Spleen (tissue), 11 donors: ENCODE data around the gene GABRB1. TPM values are rescaled to one million over a fixed set of nuclear protein-coding genes. Genes with fewer than 3 reads are reported as not detected.

ENCODE experiments used
- DNase-seq: peaks from one replicate; pipeline ENCODE4 v3.0.0-alpha.2; 2020
- H3K27ac ChIP-seq, 8 donors: fragments of 200-600 bp; sonication (generic) in 7 of 8; 1 replicate in 4 of 8; 2 replicates in 4 of 8; pipeline versions ENCODE4 v1.5.0 to v1.8.0; 2016 to 2021; ENCODE audit warnings: inconsistent platforms in 4 of 8, mild to moderate bottlenecking in 4 of 8, moderate library complexity in 1 of 8
- H3K27me3 ChIP-seq, 7 donors: fragments of 200-600 bp; sonication (generic) in 6 of 7; replicated peaks in 1 of 7; 1 replicate in 4 of 7; 2 replicates in 3 of 7; pipeline versions ENCODE4 v1.5.0 to v1.8.0; 2016 to 2021; ENCODE audit warnings: inconsistent platforms in 3 of 7, mild to moderate bottlenecking in 1 of 7
- H3K36me3 ChIP-seq, 6 donors: fragments of 200-600 bp; sonication (generic) in 5 of 6; 1 replicate in 4 of 6; 2 replicates in 2 of 6; pipeline versions ENCODE4 v1.5.0 to v1.8.0; 2016 to 2021; ENCODE audit warnings: inconsistent platforms in 2 of 6
- H3K4me1 ChIP-seq, 6 donors: fragments of 200-600 bp; sonication (generic) in 5 of 6; 1 replicate in 3 of 6; 2 replicates in 3 of 6; pipeline versions ENCODE4 v1.5.0 to v1.8.0; 2016 to 2021; ENCODE audit warnings: inconsistent platforms in 3 of 6
- H3K4me3 ChIP-seq, 8 donors: fragments of 200-600 bp; sonication (generic) in 7 of 8; 1 replicate in 4 of 8; 2 replicates in 4 of 8; pipeline versions ENCODE4 v1.5.0 to v1.8.0; 2016 to 2021; ENCODE audit warnings: inconsistent platforms in 4 of 8, mild to moderate bottlenecking in 4 of 8, moderate library complexity in 2 of 8
- H3K9me3 ChIP-seq, 8 donors: fragments of 200-600 bp; sonication (generic) in 7 of 8; 1 replicate in 4 of 8; 2 replicates in 4 of 8; pipeline versions ENCODE4 v1.5.0 to v1.8.0; 2016 to 2021; ENCODE audit warnings: inconsistent platforms in 4 of 8
- POLR2A ChIP-seq, 3 donors: fragments of 450-650 bp; IDR thresholded peaks; one replicate each; pipeline ENCODE4 v1.5.1; 2017; ENCODE audit warnings: antibody characterized with exemption in 3 of 3, mild to moderate bottlenecking in 1 of 3
- POLR2AphosphoS5 ChIP-seq, 3 donors: sonication (generic); formaldehyde crosslinking; IDR thresholded peaks; one replicate each; pipeline ENCODE4 v1.5.1; 2017; ENCODE audit warnings: antibody characterized with exemption in 3 of 3
- WGBS, 5 donors: extraction: QIAGEN DNeasy Blood & Tissue Kit in 3 of 5; methylation state at CpG; one replicate each; pipeline versions ENCODE4 v1.1.5 to v1.1.7; 2013 to 2018; 5-methylcytosine and 5-hydroxymethylcytosine counted together
- intact Hi-C: fragments of 100-400 bp; cut with DNase I; formaldehyde crosslinking; loops from one replicate; pipeline ENCODE4 v1.15.0; 2023; ENCODE audit warnings: low total_unique reads
- polyA plus RNA-seq, 3 donors: library from polyadenylated mRNA; stranded (reverse); fragments of 200-250 nt; gene quantifications; one replicate each; pipeline ENCODE4 v1.2.1, GENCODE V29; 2013
- total RNA-seq, 7 donors: library from RNA; depleted of rRNA in 3 of 7; stranded (reverse); fragments of >200 nt in 3 of 7; fragmentation: NEBNext Ultra II Directional in 4 of 7; extraction: Animal tissue kit (Norgen Biotek cat#: 25700) in 4 of 7; gene quantifications; one replicate each; pipeline versions ENCODE4 v1.1.0 to v1.2.1, GENCODE V29; 2016 to 2021
- TF ChIP-seq, protein P1 (sequence below), 11 experiments: fragments of 200-600 bp in 7 of 11; fragments of 450-650 bp in 4 of 11; sonication (generic) in 4 of 11; IDR thresholded peaks in 8 of 11; conservative IDR thresholded peaks in 3 of 11; 1 replicate in 7 of 11; 2 replicates in 4 of 11; pipeline versions ENCODE4 v1.4.0 to v1.8.0; 2016 to 2021; ENCODE audit warnings: antibody characterized with exemption in 11 of 11, inconsistent platforms in 4 of 11, mild to moderate bottlenecking in 1 of 11
- donor health status: healthy with polysubstance abuse.
- donor health status: DM: no; HTN: no; CAD: no; lungs with moderate emphysema.
- donor health status: DM: no; HTN: no; CAD: no.
- donor health status: Bipolar disorder and iron deficiency.
- donor health status: healthy.
- donor health status: DM: no; HTN: no; CAD: no.
- donor health status: DM: yes; HTN: yes; CAD: no.

Gene GABRB1
- total and polyA plus RNA-seq, 10 donors, result not detected

DNA sequence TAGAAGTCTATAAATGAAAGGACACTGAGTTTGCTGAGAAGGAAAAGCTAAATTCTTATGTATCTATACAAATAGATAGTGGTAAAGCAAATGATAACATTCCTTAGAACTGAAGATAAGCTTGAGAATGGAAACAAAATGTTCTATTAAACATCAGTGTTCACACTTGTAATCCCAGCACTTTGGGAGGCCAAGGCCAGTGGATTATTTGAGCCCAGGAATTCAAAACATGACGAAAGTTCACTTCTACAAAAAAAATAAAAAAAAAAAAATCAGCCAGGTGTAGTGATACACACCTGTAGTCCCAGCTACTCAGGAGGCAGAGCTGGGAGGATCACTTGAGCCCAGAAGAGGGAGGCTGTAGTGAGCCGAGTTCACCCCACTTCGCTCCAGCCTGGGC lies 232.4 kb downstream of the GABRB1 start:
- no peaks in the 10 kb centered on the region for H3K9me3 ChIP-seq
- no peak overlapping the region for H3K27ac ChIP-seq
- no peaks in the 10 kb centered on the region for H3K36me3 ChIP-seq
- H3K4me1 ChIP-seq, result no peaks in the 10 kb centered on the region
- WGBS, 5 donors, result 87 to 97% (median 90%) methylated on average over 3 of the region's 3 CpGs
- no peak for DNase-seq
- H3K4me3 ChIP-seq, result no peak overlapping the region
- no peaks in the 10 kb centered on the region for H3K27me3 ChIP-seq
- TF ChIP-seq POLR2A (IDR thresholded peaks at IDR 0.05), result no peak
- no peak for TF ChIP-seq POLR2AphosphoS5 (IDR thresholded peaks at IDR 0.05)
- TF ChIP-seq, protein P1, sequence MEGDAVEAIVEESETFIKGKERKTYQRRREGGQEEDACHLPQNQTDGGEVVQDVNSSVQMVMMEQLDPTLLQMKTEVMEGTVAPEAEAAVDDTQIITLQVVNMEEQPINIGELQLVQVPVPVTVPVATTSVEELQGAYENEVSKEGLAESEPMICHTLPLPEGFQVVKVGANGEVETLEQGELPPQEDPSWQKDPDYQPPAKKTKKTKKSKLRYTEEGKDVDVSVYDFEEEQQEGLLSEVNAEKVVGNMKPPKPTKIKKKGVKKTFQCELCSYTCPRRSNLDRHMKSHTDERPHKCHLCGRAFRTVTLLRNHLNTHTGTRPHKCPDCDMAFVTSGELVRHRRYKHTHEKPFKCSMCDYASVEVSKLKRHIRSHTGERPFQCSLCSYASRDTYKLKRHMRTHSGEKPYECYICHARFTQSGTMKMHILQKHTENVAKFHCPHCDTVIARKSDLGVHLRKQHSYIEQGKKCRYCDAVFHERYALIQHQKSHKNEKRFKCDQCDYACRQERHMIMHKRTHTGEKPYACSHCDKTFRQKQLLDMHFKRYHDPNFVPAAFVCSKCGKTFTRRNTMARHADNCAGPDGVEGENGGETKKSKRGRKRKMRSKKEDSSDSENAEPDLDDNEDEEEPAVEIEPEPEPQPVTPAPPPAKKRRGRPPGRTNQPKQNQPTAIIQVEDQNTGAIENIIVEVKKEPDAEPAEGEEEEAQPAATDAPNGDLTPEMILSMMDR (IDR thresholded peaks at IDR 0.05 in 8 of 11, conservative IDR thresholded peaks at IDR 0.05 in 3 of 11), result no peak
- intact Hi-C loops, result no loop called here

GRCh38 chr4:47270201-47270888 lies 239.0 kb downstream of the GABRB1 start:
- Histone ChIP-seq H3K4me1 (no peaks in the 10 kb centered on the region), H3K27me3 (no peaks in the 10 kb centered on the region), H3K27ac (no peak overlapping the region), H3K9me3 (no peaks in the 10 kb centered on the region), H3K36me3 (no peaks in the 10 kb centered on the region), H3K4me3 (no peak overlapping the region)
- 43 to 56% (median 53%) methylated on average over 2 of the region's 2 CpGs for WGBS, 5 donors
- DNase-seq, result no peak
- intact Hi-C loops, result no loop called here
- TF ChIP-seq POLR2A (IDR thresholded peaks at IDR 0.05) (no peak), POLR2AphosphoS5 (IDR thresholded peaks at IDR 0.05) (no peak)
- TF ChIP-seq, protein P1 (IDR thresholded peaks at IDR 0.05 in 8 of 11, conservative IDR thresholded peaks at IDR 0.05 in 3 of 11), result no peak

DNA sequence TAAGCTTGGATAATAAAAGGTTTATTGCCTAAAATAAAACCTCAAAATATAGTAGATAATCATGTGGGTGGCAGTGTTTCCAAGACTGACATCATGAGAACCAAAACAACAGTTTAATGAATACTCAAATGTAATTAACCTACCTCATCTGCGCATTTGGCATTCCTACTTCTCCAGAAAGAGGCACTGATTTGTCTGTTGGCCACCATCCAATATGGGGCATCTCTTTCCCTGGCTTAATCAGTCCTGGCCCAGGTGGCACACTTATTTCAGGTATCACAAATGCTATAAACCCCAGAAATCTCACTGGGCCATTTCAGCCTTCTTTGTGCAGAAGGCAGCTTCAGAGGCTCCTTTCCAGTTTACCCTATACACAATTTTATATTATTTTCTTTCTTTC lies 239.9 kb downstream of the GABRB1 start:
- WGBS, 5 donors, result 50 to 97% (median 91%) methylated on average over 1 of the region's 1 CpG
- Histone ChIP-seq H3K4me1 (no peaks in the 10 kb centered on the region), H3K27ac (no peak overlapping the region), H3K27me3 (no peaks in the 10 kb centered on the region), H3K9me3 (no peaks in the 10 kb centered on the region), H3K4me3 (no peak overlapping the region), H3K36me3 (no peaks in the 10 kb centered on the region)
- TF ChIP-seq POLR2AphosphoS5 (IDR thresholded peaks at IDR 0.05) (no peak), POLR2A (IDR thresholded peaks at IDR 0.05) (no peak)
- TF ChIP-seq, protein P1 (IDR thresholded peaks at IDR 0.05 in 8 of 11, conservative IDR thresholded peaks at IDR 0.05 in 3 of 11), result no peak
- intact Hi-C loops, result no loop called here
- no peak for DNase-seq

GRCh38 chr4:47274901-47275300 lies 243.5 kb downstream of the GABRB1 start:
- 36 to 51% (median 40%) methylated on average over 2 of the region's 2 CpGs for WGBS, 5 donors
- intact Hi-C loops, result no loop called here
- no peaks in the 10 kb centered on the region for H3K9me3 ChIP-seq
- no peak overlapping the region for H3K27ac ChIP-seq
- no peak for DNase-seq
- no peak overlapping the region for H3K4me3 ChIP-seq
- TF ChIP-seq POLR2A (IDR thresholded peaks at IDR 0.05), result no peak
- no peak for TF ChIP-seq POLR2AphosphoS5 (IDR thresholded peaks at IDR 0.05)
- TF ChIP-seq, protein P1 (IDR thresholded peaks at IDR 0.05 in 8 of 11, conservative IDR thresholded peaks at IDR 0.05 in 3 of 11), result no peak
- H3K27me3 ChIP-seq, result no peaks in the 10 kb centered on the region
- no peaks in the 10 kb centered on the region for H3K36me3 ChIP-seq
- H3K4me1 ChIP-seq, result no peaks in the 10 kb centered on the region
